ENCODE results near the gene CHMP3.

Gene CHMP3

DNA sequence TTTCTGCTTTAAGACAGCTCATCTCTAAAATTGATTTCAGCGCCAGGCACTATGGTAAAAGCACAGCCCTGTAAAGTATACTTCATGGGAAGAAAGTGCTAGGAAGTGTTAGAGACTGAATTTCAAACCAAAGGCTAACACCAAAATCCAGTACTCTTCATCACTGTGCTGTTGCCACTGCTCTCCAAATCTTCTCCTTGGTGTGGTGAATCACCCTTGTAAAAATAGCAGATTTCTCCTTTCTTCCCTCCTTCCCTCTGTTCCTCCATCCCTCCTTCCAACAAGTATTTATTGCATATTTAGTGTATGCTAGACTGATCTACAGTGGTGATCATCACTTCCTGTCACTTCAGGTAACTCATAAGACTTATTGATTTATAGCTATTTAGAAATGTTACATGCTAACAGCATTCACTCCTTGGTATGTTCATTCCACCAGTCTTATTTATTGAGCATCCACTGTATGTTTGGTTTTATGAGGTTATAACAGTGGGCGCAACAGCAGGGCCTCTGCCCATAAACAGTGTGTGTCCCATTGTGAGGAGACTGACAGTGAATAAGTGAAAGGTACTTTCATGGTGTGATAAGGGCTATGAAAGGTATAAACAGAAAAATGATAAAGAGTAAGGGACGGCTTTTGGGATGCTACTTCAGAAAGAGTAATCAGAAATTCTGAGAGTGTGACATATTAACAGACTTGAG is 102.0 kb downstream of the CHMP3 start:
- DNase-seq: no peak

DNA sequence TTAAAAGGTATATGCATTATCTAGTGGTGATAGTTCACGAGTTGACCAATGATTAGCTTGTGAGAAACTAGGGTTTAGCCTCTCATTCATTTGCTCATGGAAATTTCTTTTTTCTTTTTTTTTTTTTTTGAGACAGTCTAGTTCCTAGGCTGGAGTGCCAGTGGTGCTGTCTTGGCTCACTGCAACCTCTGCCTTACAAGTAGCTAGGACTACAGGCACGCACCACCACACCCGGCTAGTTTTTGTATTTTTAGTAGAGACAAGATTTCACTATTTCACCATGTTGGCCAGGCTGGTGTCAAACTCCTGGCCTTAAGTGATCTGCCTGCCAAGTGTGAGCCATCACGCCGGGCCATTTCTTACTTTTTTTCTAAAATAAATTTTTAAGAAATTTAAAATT is 108.1 kb downstream of the CHMP3 start:
- no peak for DNase-seq

DNA sequence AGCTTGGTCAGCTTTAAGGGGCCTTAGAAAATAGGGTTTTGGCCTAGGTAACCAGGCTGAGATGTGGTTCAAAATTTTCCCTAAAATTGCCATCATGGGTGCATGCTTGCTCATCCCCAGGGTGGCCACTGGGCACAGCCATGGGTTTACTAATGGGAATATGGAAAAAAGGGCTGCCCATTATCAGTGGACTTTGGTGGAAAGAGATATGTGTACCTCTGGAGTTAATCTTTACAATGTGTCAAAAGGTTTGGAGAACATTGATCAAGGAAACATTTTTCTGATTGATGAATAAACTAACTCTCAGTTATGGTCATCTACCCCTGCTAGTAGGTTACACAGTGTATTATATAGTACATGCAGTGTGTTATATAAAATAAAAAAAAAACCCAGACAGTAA is 109.0 kb downstream of the CHMP3 start:
- DNase-seq: no peak

DNA sequence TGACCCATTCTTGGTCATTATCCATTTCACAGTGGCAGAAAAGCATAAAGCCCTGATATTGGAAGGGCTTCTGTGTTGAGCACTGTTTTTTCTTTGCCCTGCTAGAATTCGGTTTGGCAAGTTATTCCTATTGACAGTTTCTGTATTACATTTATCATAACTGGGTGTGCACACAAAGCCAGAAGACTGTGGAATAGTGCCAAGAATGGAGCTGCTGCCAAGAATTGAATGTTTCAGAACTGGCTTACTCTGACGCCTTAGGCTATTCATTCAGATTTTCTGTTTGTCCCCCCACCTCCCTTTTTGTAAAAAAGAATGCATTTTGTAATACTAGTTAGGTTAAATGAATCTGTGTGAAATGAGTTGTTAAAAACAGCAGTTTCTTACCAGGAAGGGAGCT is 109.4 kb downstream of the CHMP3 start:
- no peak for DNase-seq
